Uterus (tissue), 4 donors: Measurements from ENCODE around the gene TRIM59. TPM values are rescaled to one million over a fixed set of nuclear protein-coding genes. Genes with fewer than 3 reads are reported as not detected.

ENCODE experiments used
- DNase-seq, 2 donors: peaks; one replicate each; pipeline ENCODE4 v3.0.0-alpha.2; 2019 to 2020
- H3K27ac ChIP-seq, 2 donors: fragments of 200-600 bp; sonication (generic); 1 replicate in 1 of 2; 2 replicates in 1 of 2; pipeline ENCODE4 v1.5.1; 2016 to 2018
- H3K27me3 ChIP-seq, 2 donors: fragments of 200-600 bp; sonication (generic); one replicate each; pipeline ENCODE4 v1.5.1; 2018 to 2019; ENCODE audit warnings: control low read depth in 1 of 2
- H3K36me3 ChIP-seq, 2 donors: fragments of 200-600 bp; sonication (generic); one replicate each; pipeline ENCODE4 v1.5.1; 2019; ENCODE audit warnings: control low read depth in 1 of 2
- H3K4me1 ChIP-seq, 2 donors: fragments of 200-600 bp; sonication (generic); one replicate each; pipeline ENCODE4 v1.5.1; 2018 to 2019; ENCODE audit warnings: control low read depth in 1 of 2
- H3K4me3 ChIP-seq, 2 donors: fragments of 200-600 bp; sonication (generic); 1 replicate in 1 of 2; 2 replicates in 1 of 2; pipeline ENCODE4 v1.5.1; 2018 to 2019; ENCODE audit warnings: mild to moderate bottlenecking in 1 of 2
- H3K9me3 ChIP-seq, 2 donors: fragments of 200-600 bp; sonication (generic); one replicate each; pipeline ENCODE4 v1.5.1; 2019; ENCODE audit warnings: control low read depth in 1 of 2
- POLR2A ChIP-seq, 2 donors: fragments of 450-650 bp; IDR thresholded peaks; one replicate each; pipeline ENCODE4 v1.6.1; 2016; ENCODE audit warnings: antibody characterized with exemption in 2 of 2, mild to moderate bottlenecking in 1 of 2, moderate library complexity in 1 of 2
- intact Hi-C: fragments of 100-400 bp; cut with DNase I; formaldehyde crosslinking; loops from one replicate; pipeline ENCODE4 v1.15.1; 2023; ENCODE audit warnings: low total_unique reads
- total RNA-seq, 4 donors: library from RNA; depleted of rRNA in 3 of 4; stranded (reverse); fragments of >200 nt in 3 of 4; gene quantifications; one replicate each; pipeline versions ENCODE4 v1.1.0 to v1.2.4, GENCODE V29; 2014 to 2023
- TF ChIP-seq, protein P1 (sequence below), 4 experiments: fragments of 200-600 bp in 2 of 4; fragments of 450-650 bp in 2 of 4; sonication (generic) in 2 of 4; IDR thresholded peaks; one replicate each; pipeline ENCODE4 v1.5.1; 2016 to 2019; ENCODE audit warnings: antibody characterized with exemption in 4 of 4, mild to moderate bottlenecking in 2 of 4, moderate library complexity in 1 of 4
- donor health status: DM: yes; HTN: yes; CAD: no.

TRIM59 gene
- total RNA-seq, 4 donors from 2014 or later, result 1.0 to 42.9 (median 5.1) TPM; not detected in 1

DNA sequence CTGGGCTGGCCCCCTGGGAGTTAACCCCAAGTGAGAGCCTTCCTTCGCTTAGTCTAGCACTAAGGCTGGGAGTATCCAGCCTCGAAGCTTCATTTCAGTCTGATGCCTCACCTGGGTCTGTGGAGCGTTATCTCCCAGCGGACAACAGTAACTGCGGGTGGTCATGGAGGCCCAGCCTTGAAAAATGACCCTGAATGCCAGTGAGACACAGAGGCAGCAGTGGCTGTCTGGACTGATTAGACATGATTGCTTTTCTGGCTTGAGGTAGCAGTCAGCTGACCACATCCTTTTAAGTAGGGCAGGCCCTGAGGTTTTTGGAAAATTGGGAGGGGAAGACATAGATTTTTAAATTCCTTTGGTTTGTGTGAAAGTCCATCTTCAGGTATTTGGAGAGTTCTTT is 28.2 kb upstream of the TRIM59 start:
- TF ChIP-seq, protein P1, sequence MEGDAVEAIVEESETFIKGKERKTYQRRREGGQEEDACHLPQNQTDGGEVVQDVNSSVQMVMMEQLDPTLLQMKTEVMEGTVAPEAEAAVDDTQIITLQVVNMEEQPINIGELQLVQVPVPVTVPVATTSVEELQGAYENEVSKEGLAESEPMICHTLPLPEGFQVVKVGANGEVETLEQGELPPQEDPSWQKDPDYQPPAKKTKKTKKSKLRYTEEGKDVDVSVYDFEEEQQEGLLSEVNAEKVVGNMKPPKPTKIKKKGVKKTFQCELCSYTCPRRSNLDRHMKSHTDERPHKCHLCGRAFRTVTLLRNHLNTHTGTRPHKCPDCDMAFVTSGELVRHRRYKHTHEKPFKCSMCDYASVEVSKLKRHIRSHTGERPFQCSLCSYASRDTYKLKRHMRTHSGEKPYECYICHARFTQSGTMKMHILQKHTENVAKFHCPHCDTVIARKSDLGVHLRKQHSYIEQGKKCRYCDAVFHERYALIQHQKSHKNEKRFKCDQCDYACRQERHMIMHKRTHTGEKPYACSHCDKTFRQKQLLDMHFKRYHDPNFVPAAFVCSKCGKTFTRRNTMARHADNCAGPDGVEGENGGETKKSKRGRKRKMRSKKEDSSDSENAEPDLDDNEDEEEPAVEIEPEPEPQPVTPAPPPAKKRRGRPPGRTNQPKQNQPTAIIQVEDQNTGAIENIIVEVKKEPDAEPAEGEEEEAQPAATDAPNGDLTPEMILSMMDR (IDR thresholded peaks at IDR 0.05), result no peak
- no peak for TF ChIP-seq POLR2A (IDR thresholded peaks at IDR 0.05)
- intact Hi-C loops, result no loop called here
- no peaks in the 10 kb centered on the region for H3K9me3 ChIP-seq
- no peak overlapping the region for H3K27ac ChIP-seq
- no peak overlapping the region for H3K4me3 ChIP-seq
- H3K36me3 ChIP-seq, result no peaks in the 10 kb centered on the region
- DNase-seq, result no peak
- H3K27me3 ChIP-seq, result no peaks in the 10 kb centered on the region
- H3K4me1 ChIP-seq, result no peaks in the 10 kb centered on the region

DNA sequence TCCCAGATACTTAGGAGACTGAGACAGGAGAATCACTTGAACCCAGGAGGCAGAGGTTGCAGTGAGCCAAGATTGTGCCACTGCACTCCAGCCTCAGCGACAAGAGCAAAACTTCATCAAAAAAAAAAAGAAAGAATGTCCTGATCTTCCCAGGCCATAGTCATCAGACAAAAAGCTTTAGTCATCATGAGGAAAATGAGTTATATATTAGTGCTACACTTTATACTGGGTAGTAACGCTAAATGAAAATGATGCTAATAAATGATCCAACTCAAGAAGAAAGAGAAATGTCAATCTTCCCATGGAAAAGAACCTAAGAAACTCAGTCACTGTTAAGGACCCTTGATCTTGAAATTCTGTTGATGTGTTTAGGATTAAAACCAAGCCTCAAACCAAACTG is 26.3 kb upstream of the TRIM59 start:
- Histone ChIP-seq H3K27me3 (no peaks in the 10 kb centered on the region), H3K4me1 (no peaks in the 10 kb centered on the region), H3K4me3 (no peak overlapping the region), H3K36me3 (no peaks in the 10 kb centered on the region), H3K9me3 (no peaks in the 10 kb centered on the region), H3K27ac (no peak overlapping the region)
- no peak for TF ChIP-seq POLR2A (IDR thresholded peaks at IDR 0.05)
- TF ChIP-seq, protein P1 (IDR thresholded peaks at IDR 0.05), result no peak
- intact Hi-C loops, result no loop called here
- DNase-seq, result no peak

DNA sequence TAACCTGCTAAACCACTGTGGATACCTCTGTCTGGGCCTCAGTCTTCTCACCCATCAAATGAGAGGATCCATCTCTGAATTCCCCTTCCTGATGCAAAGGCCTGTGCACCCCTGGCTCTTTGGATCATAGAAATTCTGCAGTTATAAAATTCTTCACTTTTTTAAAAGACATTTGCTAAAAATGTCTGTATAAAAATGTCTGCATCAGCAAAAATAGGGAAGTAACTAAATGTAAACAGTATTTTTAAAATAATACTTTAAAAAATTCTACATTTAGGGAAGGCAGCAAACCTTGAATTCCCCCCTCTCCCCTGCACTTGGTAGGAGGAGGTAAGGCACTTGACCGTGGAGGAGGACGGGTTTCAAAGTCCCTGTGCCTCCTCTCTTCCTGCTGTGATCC is 25.6 kb upstream of the TRIM59 start:
- no peaks in the 10 kb centered on the region for H3K36me3 ChIP-seq
- DNase-seq, result no peak
- no peak overlapping the region for H3K27ac ChIP-seq
- intact Hi-C loops, result no loop called here
- no peaks in the 10 kb centered on the region for H3K4me1 ChIP-seq
- H3K9me3 ChIP-seq, result no peaks in the 10 kb centered on the region
- TF ChIP-seq, protein P1 (IDR thresholded peaks at IDR 0.05), result no peak
- no peak for TF ChIP-seq POLR2A (IDR thresholded peaks at IDR 0.05)
- no peak overlapping the region for H3K4me3 ChIP-seq
- no peaks in the 10 kb centered on the region for H3K27me3 ChIP-seq

DNA sequence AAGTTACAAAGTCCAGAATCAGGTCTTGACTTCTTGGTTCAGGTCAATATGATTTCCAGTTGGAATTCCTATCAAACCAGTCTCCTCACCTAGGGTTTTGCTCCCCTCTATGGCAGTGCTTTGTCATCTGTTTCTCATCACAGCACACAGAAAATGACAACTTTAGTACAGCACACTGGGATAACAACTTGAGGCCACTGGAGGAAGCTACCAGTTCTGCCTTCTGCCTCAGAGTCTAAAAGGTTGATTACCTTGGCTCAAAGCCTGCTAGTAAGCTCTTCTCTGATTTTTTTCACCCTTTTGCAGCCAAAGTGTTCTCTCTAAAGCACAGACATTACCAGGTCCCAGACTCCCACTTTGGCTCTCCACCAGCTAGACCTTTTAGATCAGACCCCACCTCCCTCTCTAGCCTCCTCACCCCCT is 24.8 kb upstream of the TRIM59 start:
- H3K9me3 ChIP-seq, result no peaks in the 10 kb centered on the region
- H3K4me3 ChIP-seq, result no peak overlapping the region
- TF ChIP-seq, protein P1 (IDR thresholded peaks at IDR 0.05), result no peak
- no peaks in the 10 kb centered on the region for H3K27me3 ChIP-seq
- intact Hi-C loops, result no loop called here
- H3K36me3 ChIP-seq, result no peaks in the 10 kb centered on the region
- H3K27ac ChIP-seq, result no peak overlapping the region
- H3K4me1 ChIP-seq, result no peaks in the 10 kb centered on the region
- no peak for DNase-seq

DNA sequence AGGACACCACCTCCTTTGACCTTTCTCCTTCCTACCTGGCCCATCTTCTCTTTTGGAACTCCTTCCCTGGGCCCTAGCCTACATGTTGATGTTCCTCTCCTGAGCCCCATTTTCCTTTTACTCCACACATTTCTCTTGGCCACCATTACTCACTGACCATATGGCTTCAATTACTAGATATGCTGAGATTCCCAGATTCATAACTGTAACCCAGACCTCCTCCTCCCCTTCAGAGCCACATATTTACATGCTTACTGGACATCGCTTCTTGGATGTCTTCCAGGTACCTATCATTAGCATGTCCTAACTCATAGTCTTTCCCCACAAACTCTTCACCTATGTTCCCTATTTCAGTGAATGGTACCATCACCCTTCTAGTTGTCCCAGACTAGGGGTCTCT is 24.4 kb upstream of the TRIM59 start:
- Histone ChIP-seq H3K27ac (no peak overlapping the region), H3K27me3 (no peaks in the 10 kb centered on the region), H3K4me1 (no peaks in the 10 kb centered on the region), H3K9me3 (no peaks in the 10 kb centered on the region), H3K36me3 (no peaks in the 10 kb centered on the region), H3K4me3 (no peak overlapping the region)
- intact Hi-C loops, result no loop called here
- DNase-seq, result no peak
- TF ChIP-seq POLR2A (IDR thresholded peaks at IDR 0.05), result no peak
- TF ChIP-seq, protein P1 (IDR thresholded peaks at IDR 0.05), result no peak
